Mucosa of descending colon (tissue), 3 donors: Measurements from ENCODE around the gene CHCHD4. TPM values are rescaled to one million over a fixed set of nuclear protein-coding genes. Genes with fewer than 3 reads are reported as not detected.

Experiments used
- ATAC-seq: fragments of 200-7000 bp; cut with Tn5 transposase; one replicate; pipeline ENCODE4 v1.9.1; 2020; ENCODE audit warnings: mild to moderate bottlenecking, moderate library complexity
- DNase-seq, 3 donors: peaks; one replicate each; pipeline ENCODE4 v3.0.0-alpha.2; 2020
- H3K36me3 ChIP-seq: fragments of 200-600 bp; one replicate; pipeline ENCODE4 v1.8.0; 2021; ENCODE audit warnings: low read depth, mild to moderate bottlenecking
- H3K4me1 ChIP-seq: fragments of 200-600 bp; one replicate; pipeline ENCODE4 v1.8.0; 2021; ENCODE audit warnings: low read depth, mild to moderate bottlenecking
- H3K4me3 ChIP-seq: fragments of 200-600 bp; one replicate; pipeline ENCODE4 v1.8.0; 2021; ENCODE audit warnings: mild to moderate bottlenecking
- H3K9me3 ChIP-seq: fragments of 200-600 bp; one replicate; pipeline ENCODE4 v1.8.0; 2021; ENCODE audit warnings: mild to moderate bottlenecking
- CTCF ChIP-seq: fragments of 200-600 bp; IDR thresholded peaks from one replicate; pipeline ENCODE4 v1.8.0; 2022; ENCODE audit warnings: antibody characterized with exemption, mild to moderate bottlenecking
- intact Hi-C, 2 donors: fragments of 100-400 bp; cut with DNase I in 1 of 2; cut with micrococcal nuclease in 1 of 2; formaldehyde crosslinking; loops; one replicate each; pipeline versions ENCODE4 v1.11.0 to v1.11.1; 2022; cut with DNase I, micrococcal nuclease
- total RNA-seq, 3 donors: library from RNA; stranded (reverse); fragmentation: NEBNext Ultra II Directional in 2 of 3; extraction: Animal tissue kit (Norgen Biotek cat#: 25700) in 2 of 3; gene quantifications; one replicate each; pipeline versions ENCODE4 v1.2.1 to v1.2.4, GENCODE V29; 2021 to 2023
- donor health status: DM: no; HTN: no; CAD: no; lungs with moderate emphysema.
- donor health status: DM: no; HTN: no; CAD: no.
- donor health status: DM: no; HTN: yes; CAD: no.

Gene CHCHD4
- total RNA-seq, 3 donors from 2014 or later: 15.1 to 32.6 (median 15.2) TPM

- ATAC-seq: no peak
- intact Hi-C loops: no loop called here
- TF ChIP-seq CTCF: no peak
Measured at GRCh38 chr3:14120111-14120920, 4.4 kb downstream of the CHCHD4 start.

GRCh38 chr3:14119651-14120050, 5.0 kb downstream of the CHCHD4 start:
- ATAC-seq (no peak), DNase-seq (no peak)
- peaks cover 7% of the 10 kb centered on the region for H3K4me1 ChIP-seq
- intact Hi-C loops: no loop called here
- no peaks in the 10 kb centered on the region for H3K36me3 ChIP-seq
- H3K9me3 ChIP-seq: no peaks in the 10 kb centered on the region
- no peak overlapping the region for H3K4me3 ChIP-seq
- no peak for TF ChIP-seq CTCF

More at GRCh38 chr3:14120111-14120920, 4.4 kb downstream of the CHCHD4 start:
- H3K36me3 ChIP-seq: no peaks in the 10 kb centered on the region
- no peak overlapping the region for H3K4me3 ChIP-seq
- DNase-seq: no peak
- peaks cover 7% of the 10 kb centered on the region for H3K4me1 ChIP-seq
- no peaks in the 10 kb centered on the region for H3K9me3 ChIP-seq

GRCh38 chr3:14118400-14119381, 6.0 kb downstream of the CHCHD4 start:
- intact Hi-C loops: no loop called here
- H3K36me3 ChIP-seq: no peaks in the 10 kb centered on the region
- DNase-seq: no peak
- TF ChIP-seq CTCF: no peak
- peaks cover 5% of the 10 kb centered on the region for H3K4me1 ChIP-seq
- no peak overlapping the region for H3K4me3 ChIP-seq
- no peak for ATAC-seq
- no peaks in the 10 kb centered on the region for H3K9me3 ChIP-seq

GRCh38 chr3:14117468-14118399, 6.9 kb downstream of the CHCHD4 start:
- ATAC-seq (no peak), DNase-seq (no peak)
- H3K9me3 ChIP-seq: no peaks in the 10 kb centered on the region
- H3K36me3 ChIP-seq: no peaks in the 10 kb centered on the region
- H3K4me1 ChIP-seq: no peaks in the 10 kb centered on the region
- TF ChIP-seq CTCF: no peak
- H3K4me3 ChIP-seq: no peak overlapping the region
- intact Hi-C loops: no loop called here
